ENCODE results near the gene MOB3C. TPM values are rescaled to one million over a fixed set of nuclear protein-coding genes. Genes with fewer than 3 reads are reported as not detected.

MOB3C gene
- total RNA-seq, 1 donor from 2014 or later: 1.1 TPM

DNA sequence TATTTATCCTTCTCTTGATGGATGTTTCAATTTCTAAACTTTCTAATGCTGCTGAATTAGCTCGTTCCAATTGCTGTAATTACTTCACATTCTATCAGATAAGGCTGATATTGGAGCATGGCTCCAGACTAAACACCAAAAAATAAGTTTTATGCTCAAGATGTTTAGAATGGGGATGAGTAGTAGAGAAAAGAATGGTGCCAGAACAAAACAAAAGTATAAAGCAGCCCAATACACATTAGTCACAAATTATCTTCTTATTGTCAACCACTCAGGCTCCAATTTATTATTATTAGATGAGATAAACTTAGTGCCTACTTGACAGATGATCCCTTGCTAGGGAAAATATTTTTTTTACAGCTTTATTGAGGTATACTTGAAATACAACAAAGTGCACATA, 29.7 kb upstream of the MOB3C start:
- Histone ChIP-seq H3K9me3 (ENCODE audit: low read depth) (no peaks in the 10 kb centered on the region), H3K27ac (no peak overlapping the region), H3K4me2 (no peak overlapping the region), H3K79me2 (ENCODE audit: low read depth) (no peaks in the 10 kb centered on the region), H3K4me3 (no peak overlapping the region), H3K36me3 (peaks cover 15% of the 10 kb centered on the region), H3K9ac (no peak overlapping the region), H3F3A (ENCODE audit: low read depth) (no peaks in the 10 kb centered on the region), H3K4me1 (no peaks in the 10 kb centered on the region), H2AFZ (replicated peaks) (no peak overlapping the region), H4K20me1 (ENCODE audit: low read depth) (no peaks in the 10 kb centered on the region), H3K27me3 (no peaks in the 10 kb centered on the region)
- H3K27me3 Mint-ChIP-seq (ENCODE audit: insufficient read depth, low read depth): peaks cover 3% of the 10 kb centered on the region
- peaks cover 45% of the 10 kb centered on the region for H3K36me3 Mint-ChIP-seq
- no peak overlapping the region for H3K27ac Mint-ChIP-seq
- DNase-seq (ENCODE audit: low spot score): no peak
- TF ChIP-seq EZH2phosphoT487 (IDR thresholded peaks at IDR 0.05) (no peak), EZH2 (IDR thresholded peaks at IDR 0.05) (no peak)
- TF ChIP-seq, protein P1, sequence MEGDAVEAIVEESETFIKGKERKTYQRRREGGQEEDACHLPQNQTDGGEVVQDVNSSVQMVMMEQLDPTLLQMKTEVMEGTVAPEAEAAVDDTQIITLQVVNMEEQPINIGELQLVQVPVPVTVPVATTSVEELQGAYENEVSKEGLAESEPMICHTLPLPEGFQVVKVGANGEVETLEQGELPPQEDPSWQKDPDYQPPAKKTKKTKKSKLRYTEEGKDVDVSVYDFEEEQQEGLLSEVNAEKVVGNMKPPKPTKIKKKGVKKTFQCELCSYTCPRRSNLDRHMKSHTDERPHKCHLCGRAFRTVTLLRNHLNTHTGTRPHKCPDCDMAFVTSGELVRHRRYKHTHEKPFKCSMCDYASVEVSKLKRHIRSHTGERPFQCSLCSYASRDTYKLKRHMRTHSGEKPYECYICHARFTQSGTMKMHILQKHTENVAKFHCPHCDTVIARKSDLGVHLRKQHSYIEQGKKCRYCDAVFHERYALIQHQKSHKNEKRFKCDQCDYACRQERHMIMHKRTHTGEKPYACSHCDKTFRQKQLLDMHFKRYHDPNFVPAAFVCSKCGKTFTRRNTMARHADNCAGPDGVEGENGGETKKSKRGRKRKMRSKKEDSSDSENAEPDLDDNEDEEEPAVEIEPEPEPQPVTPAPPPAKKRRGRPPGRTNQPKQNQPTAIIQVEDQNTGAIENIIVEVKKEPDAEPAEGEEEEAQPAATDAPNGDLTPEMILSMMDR (IDR thresholded peaks at IDR 0.05): no peak
- no peak overlapping the region for H3K4me3 Mint-ChIP-seq
- peaks cover 22% of the 10 kb centered on the region for H3K9me3 Mint-ChIP-seq
- H3K4me1 Mint-ChIP-seq: no peaks in the 10 kb centered on the region

DNA sequence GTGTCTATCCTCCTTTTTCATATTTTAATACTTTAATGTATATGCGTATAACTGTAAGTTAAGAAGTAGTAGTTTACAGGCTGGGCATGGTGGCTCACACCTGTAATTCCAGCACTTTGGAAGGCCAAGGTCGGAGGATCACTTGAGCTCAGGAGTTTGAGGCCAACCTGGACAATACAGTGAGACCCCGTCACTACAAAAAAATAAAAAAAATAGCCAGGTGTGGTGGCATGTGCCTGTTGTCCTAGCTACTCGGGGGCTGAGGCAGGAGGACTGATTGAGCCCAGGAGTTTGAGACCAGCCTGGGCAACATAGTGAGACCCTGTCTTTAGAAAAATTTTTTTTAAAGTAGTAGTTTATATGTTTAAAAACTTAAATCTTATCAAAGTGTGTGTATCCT, 29.2 kb upstream of the MOB3C start:
- H3K36me3 Mint-ChIP-seq: peaks cover 45% of the 10 kb centered on the region
- TF ChIP-seq EZH2phosphoT487 (IDR thresholded peaks at IDR 0.05) (no peak), EZH2 (IDR thresholded peaks at IDR 0.05) (no peak)
- TF ChIP-seq, protein P1 (IDR thresholded peaks at IDR 0.05): no peak
- no peak overlapping the region for H3K4me3 Mint-ChIP-seq
- H3K9ac ChIP-seq: no peak overlapping the region
- H3K36me3 ChIP-seq: peaks cover 15% of the 10 kb centered on the region
- no peak for DNase-seq (ENCODE audit: low spot score)
- H3F3A ChIP-seq (ENCODE audit: low read depth): no peaks in the 10 kb centered on the region
- H3K9me3 ChIP-seq (ENCODE audit: low read depth): no peaks in the 10 kb centered on the region
- H4K20me1 ChIP-seq (ENCODE audit: low read depth): no peaks in the 10 kb centered on the region
- peaks cover 3% of the 10 kb centered on the region for H3K27me3 Mint-ChIP-seq (ENCODE audit: insufficient read depth, low read depth)
- H3K4me2 ChIP-seq: no peak overlapping the region
- H3K9me3 Mint-ChIP-seq: peaks cover 22% of the 10 kb centered on the region
- H3K79me2 ChIP-seq (ENCODE audit: low read depth): no peaks in the 10 kb centered on the region
- H3K4me3 ChIP-seq: no peak overlapping the region
- no peaks in the 10 kb centered on the region for H3K4me1 ChIP-seq
- H2AFZ ChIP-seq (replicated peaks): no peak overlapping the region
- no peak overlapping the region for H3K27ac ChIP-seq
- no peaks in the 10 kb centered on the region for H3K27me3 ChIP-seq
- H3K4me1 Mint-ChIP-seq: no peaks in the 10 kb centered on the region
- H3K27ac Mint-ChIP-seq: no peak overlapping the region

DNA sequence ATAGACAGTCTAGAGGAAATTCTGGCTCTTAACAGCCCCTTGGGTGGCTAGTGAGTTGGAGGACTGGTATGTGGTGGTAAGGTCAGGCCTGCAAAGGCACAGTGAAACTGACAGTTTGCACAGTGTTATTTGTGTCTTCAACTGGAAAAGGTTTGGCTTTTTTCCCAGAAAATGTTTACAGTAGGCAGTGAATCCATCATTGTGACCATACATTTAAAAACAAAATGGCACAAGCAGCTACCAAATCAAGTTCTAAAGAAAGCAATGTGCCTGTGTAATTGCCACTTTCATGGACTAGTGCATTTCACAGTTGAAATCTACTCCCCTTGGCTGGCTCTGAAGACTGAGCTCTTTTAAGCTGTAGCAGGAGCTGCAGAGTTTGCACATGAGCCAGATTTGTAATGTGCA, 26.8 kb upstream of the MOB3C start:
- Histone ChIP-seq H3K4me3 (no peak overlapping the region), H4K20me1 (ENCODE audit: low read depth) (no peaks in the 10 kb centered on the region), H3K4me1 (no peaks in the 10 kb centered on the region), H3F3A (ENCODE audit: low read depth) (no peaks in the 10 kb centered on the region), H3K4me2 (no peak overlapping the region), H3K27me3 (no peaks in the 10 kb centered on the region), H3K9me3 (ENCODE audit: low read depth) (no peaks in the 10 kb centered on the region), H3K27ac (no peak overlapping the region), H2AFZ (replicated peaks) (no peak overlapping the region), H3K79me2 (ENCODE audit: low read depth) (no peaks in the 10 kb centered on the region), H3K9ac (no peak overlapping the region), H3K36me3 (no peaks in the 10 kb centered on the region)
- H3K36me3 Mint-ChIP-seq: peaks cover 27% of the 10 kb centered on the region
- H3K27ac Mint-ChIP-seq: no peak overlapping the region
- H3K9me3 Mint-ChIP-seq: peaks cover under 1% of the 10 kb centered on the region
- no peak overlapping the region for H3K4me3 Mint-ChIP-seq
- no peak for TF ChIP-seq EZH2phosphoT487 (IDR thresholded peaks at IDR 0.05)
- TF ChIP-seq, protein P1 (IDR thresholded peaks at IDR 0.05): no peak
- TF ChIP-seq EZH2 (IDR thresholded peaks at IDR 0.05): no peak
- no peak for DNase-seq (ENCODE audit: low spot score)
- H3K27me3 Mint-ChIP-seq (ENCODE audit: insufficient read depth, low read depth): peaks cover 2% of the 10 kb centered on the region
- H3K4me1 Mint-ChIP-seq: no peaks in the 10 kb centered on the region

All from neural progenitor cell (in vitro differentiated cells).